ENCODE results near the gene GALP. TPM values are rescaled to one million over a fixed set of nuclear protein-coding genes. Genes with fewer than 3 reads are reported as not detected.
A peak's percentile ranks its signal among the peaks of the same experiment; 100 is the strongest.

Gene GALP
- total RNA-seq, 1 experiment from 2014 or later = not detected

DNA sequence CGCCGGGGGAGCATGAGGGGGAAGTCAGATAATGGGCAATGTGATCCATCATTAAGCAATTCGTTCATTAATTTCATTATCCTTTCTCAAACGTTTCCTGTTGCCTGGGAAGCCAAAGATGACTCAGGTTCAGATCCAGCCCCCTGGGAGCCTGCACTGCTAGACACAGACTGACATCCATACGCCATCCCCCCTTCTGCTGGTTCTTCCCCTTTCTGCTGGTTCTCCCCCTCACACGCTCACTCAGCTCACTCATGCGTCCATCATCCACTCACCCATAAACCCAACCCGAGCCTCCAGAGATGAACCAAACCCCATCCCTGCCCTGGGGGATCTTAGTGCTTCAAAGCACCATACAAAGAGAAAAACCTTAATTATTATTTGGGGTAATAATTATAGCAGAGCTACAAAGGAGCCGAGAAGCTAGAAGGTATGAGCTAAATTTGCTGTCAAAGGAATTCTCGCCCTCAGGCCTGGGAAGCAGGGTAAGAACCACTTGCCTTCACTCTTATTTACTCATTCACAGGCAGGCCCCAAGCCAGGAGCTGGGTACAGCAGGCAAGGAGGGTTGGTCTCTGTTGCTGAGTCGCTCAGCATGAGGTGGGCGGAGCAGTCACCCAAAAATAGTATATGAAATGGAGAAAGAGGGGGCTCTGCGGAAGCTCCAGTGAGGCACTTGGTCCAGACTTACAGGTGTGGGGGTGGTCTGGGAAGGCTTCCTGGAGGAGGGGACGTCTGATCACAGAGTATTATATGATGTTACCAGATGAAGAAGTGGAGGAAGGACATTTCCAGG is 41.8 kb upstream of the GALP start:
- TF ChIP-seq EZH2 (IDR thresholded peaks at IDR 0.05; ENCODE audit: low read length, unreplicated experiment) (no peak), EZH2phosphoT487 (IDR thresholded peaks at IDR 0.05; ENCODE audit: borderline replicate concordance, low read length) (no peak)
- TF ChIP-seq, protein P1, sequence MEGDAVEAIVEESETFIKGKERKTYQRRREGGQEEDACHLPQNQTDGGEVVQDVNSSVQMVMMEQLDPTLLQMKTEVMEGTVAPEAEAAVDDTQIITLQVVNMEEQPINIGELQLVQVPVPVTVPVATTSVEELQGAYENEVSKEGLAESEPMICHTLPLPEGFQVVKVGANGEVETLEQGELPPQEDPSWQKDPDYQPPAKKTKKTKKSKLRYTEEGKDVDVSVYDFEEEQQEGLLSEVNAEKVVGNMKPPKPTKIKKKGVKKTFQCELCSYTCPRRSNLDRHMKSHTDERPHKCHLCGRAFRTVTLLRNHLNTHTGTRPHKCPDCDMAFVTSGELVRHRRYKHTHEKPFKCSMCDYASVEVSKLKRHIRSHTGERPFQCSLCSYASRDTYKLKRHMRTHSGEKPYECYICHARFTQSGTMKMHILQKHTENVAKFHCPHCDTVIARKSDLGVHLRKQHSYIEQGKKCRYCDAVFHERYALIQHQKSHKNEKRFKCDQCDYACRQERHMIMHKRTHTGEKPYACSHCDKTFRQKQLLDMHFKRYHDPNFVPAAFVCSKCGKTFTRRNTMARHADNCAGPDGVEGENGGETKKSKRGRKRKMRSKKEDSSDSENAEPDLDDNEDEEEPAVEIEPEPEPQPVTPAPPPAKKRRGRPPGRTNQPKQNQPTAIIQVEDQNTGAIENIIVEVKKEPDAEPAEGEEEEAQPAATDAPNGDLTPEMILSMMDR (conservative IDR thresholded peaks at IDR 0.05; ENCODE audit: low read depth, low read length) = no peak
- CTCF ChIA-PET = interaction anchor here (0.6 kb wide), 1 partner anchor 57 kb away, joined by 3 read pairs; no protein-coding TSS in a partner anchor
- Histone ChIP-seq H3K79me2 (ENCODE audit: low read length) (no peaks in the 10 kb centered on the region), H3K9me3 (ENCODE audit: low read length) (no peaks in the 10 kb centered on the region), H3K36me3 (ENCODE audit: low read depth, low read length) (no peaks in the 10 kb centered on the region), H3K4me3 (ENCODE audit: low read length) (no peak overlapping the region), H3F3A (ENCODE audit: low read length, unreplicated experiment) (no peaks in the 10 kb centered on the region), H3K4me1 (ENCODE audit: insufficient read depth, low read length) (peaks cover 3% of the 10 kb centered on the region; the same call in 1 of the 2 replicates), H3K27me3 (ENCODE audit: low read length) (no peaks in the 10 kb centered on the region), H2AFZ (ENCODE audit: low read length) (no peak overlapping the region), H3K9ac (ENCODE audit: low read length) (no peak overlapping the region), H4K20me1 (ENCODE audit: low read length) (no peaks in the 10 kb centered on the region), H3K9me2 (replicated peaks; ENCODE audit: low read length) (no peaks in the 10 kb centered on the region), H3K27ac (ENCODE audit: low read length) (no peak overlapping the region), H3K4me2 (ENCODE audit: low read length) (no peak overlapping the region)
- POLR2A ChIA-PET (ENCODE audit: unreplicated experiment) = no interaction called here
- intact Hi-C loops (cut with micrococcal nuclease) = no loop called here
- peak; percentile 36 for DNase-seq
- ATAC-seq = peak; percentile 75
- no TSS peak for BruUV-seq (replicated peaks)

DNA sequence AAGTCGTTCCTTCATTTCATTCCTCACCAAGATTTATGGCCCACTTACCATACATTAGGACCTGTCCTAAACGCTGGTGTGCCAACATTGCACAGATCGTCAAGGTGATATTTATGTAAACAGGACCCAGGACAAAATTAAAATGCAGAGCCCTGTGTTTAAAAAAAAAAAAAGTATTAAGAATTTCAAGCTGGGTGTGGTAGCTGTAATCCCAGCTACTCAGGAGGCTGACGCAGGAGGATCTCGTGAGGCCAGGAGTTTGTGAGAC is 41.2 kb upstream of the GALP start:
- Histone ChIP-seq H4K20me1 (ENCODE audit: low read length) (no peaks in the 10 kb centered on the region), H3K79me2 (ENCODE audit: low read length) (no peaks in the 10 kb centered on the region), H3K9me3 (ENCODE audit: low read length) (no peaks in the 10 kb centered on the region), H3K4me1 (ENCODE audit: insufficient read depth, low read length) (peaks cover 3% of the 10 kb centered on the region; the same call in 1 of the 2 replicates), H3F3A (ENCODE audit: low read length, unreplicated experiment) (no peaks in the 10 kb centered on the region), H3K27me3 (ENCODE audit: low read length) (no peaks in the 10 kb centered on the region), H3K36me3 (ENCODE audit: low read depth, low read length) (no peaks in the 10 kb centered on the region), H3K9me2 (replicated peaks; ENCODE audit: low read length) (no peaks in the 10 kb centered on the region), H3K9ac (ENCODE audit: low read length) (no peak overlapping the region), H3K4me2 (ENCODE audit: low read length) (no peak overlapping the region), H3K4me3 (ENCODE audit: low read length) (no peak overlapping the region), H3K27ac (ENCODE audit: low read length) (no peak overlapping the region), H2AFZ (ENCODE audit: low read length) (no peak overlapping the region)
- ChIA-PET CTCF (interaction anchor here (0.6 kb wide), 1 partner anchor 58 kb away, joined by 3 read pairs; no protein-coding TSS in a partner anchor), POLR2A (ENCODE audit: unreplicated experiment) (no interaction called here)
- TF ChIP-seq, protein P1 (conservative IDR thresholded peaks at IDR 0.05; ENCODE audit: low read depth, low read length) = no peak
- TF ChIP-seq EZH2phosphoT487 (IDR thresholded peaks at IDR 0.05; ENCODE audit: borderline replicate concordance, low read length) (no peak), EZH2 (IDR thresholded peaks at IDR 0.05; ENCODE audit: low read length, unreplicated experiment) (no peak)
- intact Hi-C loops (cut with micrococcal nuclease) = no loop called here
- no TSS peak for BruUV-seq (replicated peaks)
- DNase-seq (no peak), ATAC-seq (no peak)

DNA sequence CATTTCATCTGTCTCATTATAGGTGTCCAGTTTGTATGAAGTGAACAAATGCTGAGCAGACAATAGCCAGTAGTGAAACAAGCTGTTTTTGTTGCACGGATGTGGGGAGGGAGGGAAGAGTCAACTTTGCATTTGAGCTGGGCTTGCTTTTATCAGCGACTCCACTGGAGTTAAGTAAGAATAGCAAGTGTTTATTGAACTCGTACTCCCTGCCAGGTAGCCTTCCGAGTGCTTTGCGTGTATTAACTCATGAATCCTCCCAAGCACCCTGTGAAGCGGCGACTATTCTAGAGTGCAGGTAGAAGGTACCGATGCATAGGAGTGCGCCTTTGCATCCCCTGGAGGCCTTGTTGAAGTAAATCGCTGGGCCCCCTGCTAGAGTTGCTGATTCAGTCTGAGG is 39.4 kb upstream of the GALP start:
- H3K27ac ChIP-seq (ENCODE audit: low read length) = no peak overlapping the region
- no peak overlapping the region for H3K4me2 ChIP-seq (ENCODE audit: low read length)
- no peak overlapping the region for H3K9ac ChIP-seq (ENCODE audit: low read length)
- H3K27me3 ChIP-seq (ENCODE audit: low read length) = no peaks in the 10 kb centered on the region
- TF ChIP-seq EZH2phosphoT487 (IDR thresholded peaks at IDR 0.05; ENCODE audit: borderline replicate concordance, low read length) (no peak), EZH2 (IDR thresholded peaks at IDR 0.05; ENCODE audit: low read length, unreplicated experiment) (no peak)
- TF ChIP-seq, protein P1 (conservative IDR thresholded peaks at IDR 0.05; ENCODE audit: low read depth, low read length) = no peak
- no peak overlapping the region for H3K4me3 ChIP-seq (ENCODE audit: low read length)
- CTCF ChIA-PET = no interaction called here
- no peaks in the 10 kb centered on the region for H4K20me1 ChIP-seq (ENCODE audit: low read length)
- H2AFZ ChIP-seq (ENCODE audit: low read length) = no peak overlapping the region
- no peaks in the 10 kb centered on the region for H3K79me2 ChIP-seq (ENCODE audit: low read length)
- H3K9me3 ChIP-seq (ENCODE audit: low read length) = no peaks in the 10 kb centered on the region
- no peak for DNase-seq
- no TSS peak for BruUV-seq (replicated peaks)
- H3K9me2 ChIP-seq (replicated peaks; ENCODE audit: low read length) = no peaks in the 10 kb centered on the region
- no peaks in the 10 kb centered on the region for H3F3A ChIP-seq (ENCODE audit: low read length, unreplicated experiment)
- ATAC-seq = no peak
- intact Hi-C loops (cut with micrococcal nuclease) = no loop called here
- H3K36me3 ChIP-seq (ENCODE audit: low read depth, low read length) = no peaks in the 10 kb centered on the region
- H3K4me1 ChIP-seq (ENCODE audit: insufficient read depth, low read length) = peaks cover 10% of the 10 kb centered on the region
- POLR2A ChIA-PET (ENCODE audit: unreplicated experiment) = no interaction called here
